CD4-positive, alpha-beta T cell treated with Interleukin-1 beta for 1 hour (primary cell): ENCODE data around the gene CHRNB1.

Experiments used
- DNase-seq, 2 donors: peaks; one replicate each; pipeline ENCODE4 v3.0.0-alpha.2; 2020 to 2022

Gene CHRNB1

GRCh38 chr17:7486181-7486580 lies 41.3 kb downstream of the CHRNB1 start:
- DNase-seq: no peak

- DNase-seq: no peak
Measured at GRCh38 chr17:7490144-7490543, 45.3 kb downstream of the CHRNB1 start.

- no peak for DNase-seq
Measured at GRCh38 chr17:7491583-7491982, 46.7 kb downstream of the CHRNB1 start.

- no peak for DNase-seq
Measured at GRCh38 chr17:7493941-7494340, 49.1 kb downstream of the CHRNB1 start.

GRCh38 chr17:7495906-7496434 lies 51.1 kb downstream of the CHRNB1 start:
- no peak for DNase-seq

GRCh38 chr17:7496470-7497183 lies 51.8 kb downstream of the CHRNB1 start:
- no peak for DNase-seq

- no peak for DNase-seq
Measured at GRCh38 chr17:7497228-7497627, 52.4 kb downstream of the CHRNB1 start.

GRCh38 chr17:7497636-7498035 lies 52.8 kb downstream of the CHRNB1 start:
- DNase-seq: no peak

GRCh38 chr17:7499161-7499560 lies 54.3 kb downstream of the CHRNB1 start:
- DNase-seq: no peak

- no peak for DNase-seq
Measured at GRCh38 chr17:7501729-7502128, 56.9 kb downstream of the CHRNB1 start.

- DNase-seq: no peak
Measured at GRCh38 chr17:7502171-7502847, 57.4 kb downstream of the CHRNB1 start.

- no peak for DNase-seq
Measured at GRCh38 chr17:7502987-7503386, 58.1 kb downstream of the CHRNB1 start.

GRCh38 chr17:7503521-7503920 lies 58.7 kb downstream of the CHRNB1 start:
- no peak for DNase-seq
